GM03348 (cell line): ENCODE results near the gene RALGAPA2.

Source experiments
- DNase-seq: peaks from one replicate; pipeline ENCODE4 v3.0.0; 2012; ENCODE audit warnings: low spot score

The RALGAPA2 gene

GRCh38 chr20:20404633-20405032, 307.8 kb downstream of the RALGAPA2 start:
- DNase-seq: no peak

GRCh38 chr20:20401991-20402390, 310.5 kb downstream of the RALGAPA2 start:
- DNase-seq: no peak

- DNase-seq: peak; percentile 24
Measured at GRCh38 chr20:20399531-20400500, 312.6 kb downstream of the RALGAPA2 start.

GRCh38 chr20:20398123-20398522, 314.3 kb downstream of the RALGAPA2 start:
- no peak for DNase-seq

GRCh38 chr20:20396794-20397193, 315.6 kb downstream of the RALGAPA2 start:
- DNase-seq: no peak

GRCh38 chr20:20395903-20396568, 316.4 kb downstream of the RALGAPA2 start:
- no peak for DNase-seq

GRCh38 chr20:20395087-20395486, 317.4 kb downstream of the RALGAPA2 start:
- DNase-seq: no peak

GRCh38 chr20:20393207-20394120, 319.0 kb downstream of the RALGAPA2 start:
- DNase-seq: no peak

GRCh38 chr20:20391766-20392165, 320.7 kb downstream of the RALGAPA2 start:
- no peak for DNase-seq

GRCh38 chr20:20391115-20391514, 321.3 kb downstream of the RALGAPA2 start:
- DNase-seq: no peak

GRCh38 chr20:20390393-20390792, 322.1 kb downstream of the RALGAPA2 start:
- DNase-seq: no peak

GRCh38 chr20:20386192-20386591, 326.3 kb downstream of the RALGAPA2 start:
- no peak for DNase-seq

GRCh38 chr20:20375862-20376261, 336.6 kb downstream of the RALGAPA2 start:
- no peak for DNase-seq

GRCh38 chr20:20373091-20373571, 339.3 kb downstream of the RALGAPA2 start:
- DNase-seq: peak; percentile 65

GRCh38 chr20:20371681-20372080, 340.8 kb downstream of the RALGAPA2 start:
- DNase-seq: no peak

GRCh38 chr20:20371083-20371482, 341.4 kb downstream of the RALGAPA2 start:
- no peak for DNase-seq

GRCh38 chr20:20370094-20370575, 342.3 kb downstream of the RALGAPA2 start:
- DNase-seq: no peak

GRCh38 chr20:20369250-20370093, 343.0 kb downstream of the RALGAPA2 start:
- no peak for DNase-seq

- DNase-seq: no peak
Measured at GRCh38 chr20:20368418-20369249, 343.8 kb downstream of the RALGAPA2 start.
